ENCODE results near the gene ERVH48-1. TPM values are rescaled to one million over a fixed set of nuclear protein-coding genes. Genes with fewer than 3 reads are reported as not detected.
A peak's percentile ranks its signal among the peaks of the same experiment; 100 is the strongest.

The ERVH48-1 gene
- total RNA-seq, 1 donor: not detected

DNA sequence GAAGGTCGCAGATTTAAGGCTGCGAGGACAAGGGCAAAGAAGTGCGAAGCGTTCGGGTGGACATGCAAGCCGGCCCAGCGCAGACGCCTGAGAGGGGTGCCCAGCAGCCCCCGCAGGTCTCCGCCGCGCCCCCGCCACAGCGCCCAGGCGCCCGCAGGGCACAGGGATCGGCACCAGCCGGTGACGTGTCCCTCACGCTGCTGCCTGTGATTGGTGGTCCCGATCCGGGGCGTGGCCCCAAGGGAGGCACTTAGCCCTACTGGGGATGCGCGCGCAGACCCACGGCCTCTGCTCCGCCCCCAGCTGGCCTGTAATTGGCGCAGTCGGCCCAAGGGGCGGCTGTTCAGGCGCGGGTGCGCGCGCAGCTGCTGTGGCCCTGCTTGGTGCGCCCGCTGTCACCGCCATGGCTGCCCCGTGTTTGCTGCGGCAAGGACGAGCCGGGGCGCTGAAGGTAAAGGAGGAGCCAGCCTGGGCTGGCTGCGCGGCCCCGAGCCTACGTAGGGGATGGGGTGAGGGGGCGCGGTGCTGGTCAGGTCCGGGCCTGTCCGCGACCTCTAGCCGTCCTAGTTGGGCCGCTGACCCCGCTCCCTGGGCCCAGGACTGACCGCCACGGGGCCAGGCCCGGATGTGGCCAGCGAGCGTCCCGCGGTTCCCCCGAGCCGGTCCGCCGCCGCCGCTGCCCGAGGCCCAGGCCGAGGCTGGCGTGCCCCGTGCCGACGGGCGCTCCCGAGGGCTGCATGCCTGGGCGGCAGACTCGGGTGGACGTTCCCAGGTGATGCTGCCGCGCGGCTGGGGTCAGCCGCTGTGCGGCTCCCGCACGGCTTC lies 32.3 kb downstream of the ERVH48-1 start, which contains the start of gene NDUFV3:
Gene NDUFV3, plus strand, starts transcription at position 379 of the 825 bp plus-strand sequence. Its CDS starts 25 bp downstream, at position 404.
- TF ChIP-seq, protein P1, sequence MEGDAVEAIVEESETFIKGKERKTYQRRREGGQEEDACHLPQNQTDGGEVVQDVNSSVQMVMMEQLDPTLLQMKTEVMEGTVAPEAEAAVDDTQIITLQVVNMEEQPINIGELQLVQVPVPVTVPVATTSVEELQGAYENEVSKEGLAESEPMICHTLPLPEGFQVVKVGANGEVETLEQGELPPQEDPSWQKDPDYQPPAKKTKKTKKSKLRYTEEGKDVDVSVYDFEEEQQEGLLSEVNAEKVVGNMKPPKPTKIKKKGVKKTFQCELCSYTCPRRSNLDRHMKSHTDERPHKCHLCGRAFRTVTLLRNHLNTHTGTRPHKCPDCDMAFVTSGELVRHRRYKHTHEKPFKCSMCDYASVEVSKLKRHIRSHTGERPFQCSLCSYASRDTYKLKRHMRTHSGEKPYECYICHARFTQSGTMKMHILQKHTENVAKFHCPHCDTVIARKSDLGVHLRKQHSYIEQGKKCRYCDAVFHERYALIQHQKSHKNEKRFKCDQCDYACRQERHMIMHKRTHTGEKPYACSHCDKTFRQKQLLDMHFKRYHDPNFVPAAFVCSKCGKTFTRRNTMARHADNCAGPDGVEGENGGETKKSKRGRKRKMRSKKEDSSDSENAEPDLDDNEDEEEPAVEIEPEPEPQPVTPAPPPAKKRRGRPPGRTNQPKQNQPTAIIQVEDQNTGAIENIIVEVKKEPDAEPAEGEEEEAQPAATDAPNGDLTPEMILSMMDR (IDR thresholded peaks at IDR 0.05; ENCODE audit: insufficient read depth, low read length): no peak
- H3K4me3 ChIP-seq (ENCODE audit: low read depth, low read length): peak within 1 kb of the TSS; percentile 87
- DNase-seq (ENCODE audit: low read depth): peak; percentile 96

DNA sequence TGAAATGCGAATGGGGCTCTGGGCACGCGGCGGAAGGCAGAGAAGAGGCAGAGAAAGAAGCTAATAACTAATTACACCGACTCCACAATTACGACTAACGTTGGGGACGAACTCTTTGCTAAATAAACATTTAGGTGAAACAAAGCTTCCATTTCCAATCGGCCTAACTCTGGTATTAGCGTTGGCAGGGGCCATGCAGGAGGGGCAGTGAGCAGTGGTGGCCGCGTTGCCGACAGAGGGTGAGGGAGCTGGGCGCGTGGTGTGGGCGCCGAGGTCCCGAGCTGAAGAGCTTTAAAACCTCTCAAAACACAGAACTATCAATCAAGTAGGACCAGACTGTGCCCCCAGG lies 32.9 kb downstream of the ERVH48-1 start:
- H3K4me3 ChIP-seq (ENCODE audit: low read depth, low read length): peak overlapping the region; percentile 82
- TF ChIP-seq, protein P1 (IDR thresholded peaks at IDR 0.05; ENCODE audit: insufficient read depth, low read length): no peak
- no peak for DNase-seq (ENCODE audit: low read depth)

DNA sequence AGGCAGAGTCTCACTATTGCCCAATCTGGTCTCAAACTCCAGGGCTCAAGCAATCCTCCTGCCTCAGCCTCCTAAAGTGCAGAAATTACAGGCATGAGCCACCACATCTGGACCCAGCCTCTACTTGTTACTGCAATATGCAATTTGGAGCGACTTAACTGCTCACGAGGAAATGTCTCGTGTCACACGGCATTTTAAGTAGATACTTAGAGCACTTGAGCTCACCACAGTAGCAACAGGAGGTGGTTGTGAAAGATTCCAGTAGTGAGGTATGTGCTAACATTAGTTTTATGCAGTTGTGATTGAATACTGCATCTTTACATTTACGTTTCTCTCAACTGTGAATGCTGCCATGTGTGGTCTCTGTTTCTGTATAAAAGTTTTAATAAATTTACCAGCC lies 38.1 kb downstream of the ERVH48-1 start:
- DNase-seq (ENCODE audit: low read depth): no peak
- TF ChIP-seq, protein P1 (IDR thresholded peaks at IDR 0.05; ENCODE audit: insufficient read depth, low read length): no peak
- H3K4me3 ChIP-seq (ENCODE audit: low read depth, low read length): no peak overlapping the region

DNA sequence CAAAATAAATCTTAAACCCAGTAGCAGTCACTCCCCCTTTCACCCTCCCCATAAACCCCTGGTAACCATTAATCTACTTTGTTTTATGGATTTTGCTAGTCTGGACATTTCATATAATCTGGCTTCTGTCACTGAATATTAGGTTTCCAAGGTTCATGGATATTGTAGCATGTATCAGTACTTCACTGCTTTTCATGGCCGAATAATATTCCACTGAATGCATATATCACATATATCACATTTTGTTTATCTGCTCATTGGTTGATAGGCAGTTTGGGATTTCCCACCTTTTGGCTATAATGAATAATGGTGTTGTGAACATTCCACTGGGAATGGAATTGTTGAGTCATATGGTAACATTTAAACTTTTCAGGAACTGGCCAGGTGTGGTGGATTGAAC lies 41.5 kb downstream of the ERVH48-1 start:
- TF ChIP-seq, protein P1 (IDR thresholded peaks at IDR 0.05; ENCODE audit: insufficient read depth, low read length): no peak
- DNase-seq (ENCODE audit: low read depth): no peak

DNA sequence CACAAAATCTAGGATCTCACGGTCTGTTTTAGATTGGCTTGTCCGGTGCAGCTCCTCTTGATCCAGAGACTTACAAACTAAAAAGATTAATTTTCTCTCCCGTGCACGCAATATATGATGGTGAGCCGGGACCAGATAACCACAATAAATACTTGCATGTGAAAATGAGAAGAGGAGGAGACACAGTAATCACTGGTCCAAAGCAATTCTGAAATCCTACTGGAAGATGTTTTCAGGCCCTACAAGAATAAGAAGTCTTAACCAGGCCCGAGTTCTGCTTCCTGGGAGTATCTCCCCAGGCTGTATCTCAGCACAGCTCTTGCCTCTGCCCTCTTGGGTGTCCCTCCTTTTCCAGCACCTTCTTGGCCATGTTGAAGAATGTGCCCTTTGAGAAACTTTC lies 45.1 kb downstream of the ERVH48-1 start:
- TF ChIP-seq, protein P1 (IDR thresholded peaks at IDR 0.05; ENCODE audit: insufficient read depth, low read length): no peak
- DNase-seq (ENCODE audit: low read depth): no peak
- H3K4me3 ChIP-seq (ENCODE audit: low read depth, low read length): peak overlapping the region; percentile 93

More for the DNA sequence above, 41.5 kb downstream of the ERVH48-1 start:
- no peak overlapping the region for H3K4me3 ChIP-seq (ENCODE audit: low read depth, low read length)

DNA sequence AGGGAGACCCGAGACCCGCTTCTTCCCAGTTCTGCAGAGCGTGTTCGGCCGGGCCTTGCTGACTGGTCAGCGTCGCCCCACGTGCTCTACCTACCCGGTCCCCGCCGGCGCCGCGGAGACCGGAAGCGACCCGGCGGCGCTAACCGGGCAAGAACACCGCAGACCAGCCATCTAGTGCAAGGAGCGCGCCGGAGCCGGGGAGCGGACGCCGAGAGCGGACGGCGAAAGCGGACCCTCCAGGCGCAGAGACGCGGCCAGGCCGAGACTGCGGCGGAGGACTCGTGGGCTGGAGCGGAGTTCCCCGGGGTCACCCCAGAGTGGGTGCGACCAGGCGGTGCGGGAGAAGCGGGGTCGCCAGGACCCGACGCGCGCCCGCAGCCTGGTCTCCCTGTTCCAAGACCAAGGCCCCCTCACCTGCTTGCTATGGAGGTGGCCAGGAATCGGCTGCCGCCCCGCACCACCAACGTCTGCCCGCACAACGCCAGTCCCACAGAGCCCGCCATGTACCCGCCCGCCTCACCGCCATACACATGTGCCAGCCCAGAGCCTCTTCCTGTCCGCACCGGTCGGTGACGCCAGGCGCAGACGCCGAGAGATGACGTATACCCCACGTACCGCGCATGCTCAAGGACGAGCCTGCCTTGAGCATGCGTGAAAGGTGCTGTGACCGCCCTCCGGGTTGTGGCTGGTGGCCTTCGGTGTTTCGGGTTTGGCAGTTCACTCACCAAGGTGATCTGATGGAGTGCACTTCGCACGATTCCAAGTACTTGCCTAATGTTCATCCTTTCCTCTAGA lies 46.2 kb downstream of the ERVH48-1 start, which contains the start of gene WDR4:
Gene WDR4, minus strand, starts transcription at position 547 of the 795 bp plus-strand sequence. Its CDS starts 44 bp downstream, at position 503.
- TF ChIP-seq, protein P1 (IDR thresholded peaks at IDR 0.05; ENCODE audit: insufficient read depth, low read length): no peak
- peak within 1 kb of the TSS; percentile 93 for H3K4me3 ChIP-seq (ENCODE audit: low read depth, low read length)
- DNase-seq (ENCODE audit: low read depth): peak; percentile 96
